K562 (cell line): ENCODE results near the gene GPR25.

ENCODE experiments used
- ADNP ChIP-seq: fragments of 200-800 bp; sonication (Bioruptor generic); IDR thresholded peaks from 2 replicates; pipeline ENCODE4 v1.6.1; 2016; ENCODE audit warnings: missing genetic modification characterization, missing compliant biosample characterization
- BDP1 ChIP-seq: IDR thresholded peaks from 3 replicates; pipeline ENCODE4 v1.6.1; 2011; ENCODE audit not compliant: insufficient read length, insufficient read depth
- CHD2 ChIP-seq: IDR thresholded peaks from 2 replicates; pipeline ENCODE4 v1.6.1; 2011; ENCODE audit warnings: low read depth, low read length
- DACH1 ChIP-seq: fragments of 450-650 bp; IDR thresholded peaks from 2 replicates; pipeline ENCODE4 v1.6.1; 2018; ENCODE audit not compliant: partially characterized antibody
- FOSL1 ChIP-seq: fragments of 200-800 bp; sonication (Bioruptor generic); conservative IDR thresholded peaks from 2 replicates; pipeline ENCODE4 v1.6.1; 2016; ENCODE audit warnings: missing genetic modification characterization, missing compliant biosample characterization
- HDAC6 ChIP-seq: IDR thresholded peaks from 2 replicates; pipeline ENCODE4 v1.6.1; 2012; ENCODE audit warnings: low read depth, mild to moderate bottlenecking, control low read depth, inconsistent platforms, low read length, moderate library complexity
- NFYB ChIP-seq: IDR thresholded peaks from 2 replicates; pipeline ENCODE4 v1.6.1; 2011; ENCODE audit warnings: mild to moderate bottlenecking, moderate library complexity; ENCODE audit not compliant: insufficient read length; ENCODE audit errors: extremely low read depth
- POLR2AphosphoS5 ChIP-seq: IDR thresholded peaks from 2 replicates; pipeline ENCODE4 v1.6.1; 2011; ENCODE audit warnings: mild to moderate bottlenecking, low read depth, low read length, moderate library complexity; ENCODE audit not compliant: control insufficient read depth, insufficient read depth
- SMC3 ChIP-seq: conservative IDR thresholded peaks from 2 replicates; pipeline ENCODE4 v1.6.1; 2011; ENCODE audit warnings: low read depth, low read length, improper control_type of control experiment; ENCODE audit not compliant: insufficient read depth
- ZNF224 ChIP-seq: sonication (generic); formaldehyde crosslinking; IDR thresholded peaks from 2 replicates; pipeline ENCODE4 v1.8.0; 2022; ENCODE audit warnings: mild to moderate bottlenecking, missing genetic modification reagents
- ZNF431 ChIP-seq: sonication (generic); formaldehyde crosslinking; IDR thresholded peaks from 2 replicates; pipeline ENCODE4 v1.8.0; 2022; ENCODE audit warnings: mild to moderate bottlenecking, missing genetic modification reagents
- TF ChIP-seq, protein P1 (sequence below): fragments of 250-450 bp; sonication (Bioruptor Pico); IDR thresholded peaks from 2 replicates; pipeline ENCODE4 v1.4.0; 2020; ENCODE audit warnings: mild to moderate bottlenecking
- TF ChIP-seq, protein P2 (sequence below), 3 experiments: IDR thresholded peaks in 2 of 3; conservative IDR thresholded peaks in 1 of 3; 2 replicates each; pipeline ENCODE4 v1.5.1; 2011 to 2012; ENCODE audit warnings: low read length in 3 of 3, mild to moderate bottlenecking in 3 of 3, control low read depth in 2 of 3, improper control_type of control experiment in 1 of 3, inconsistent platforms in 1 of 3, low read depth in 1 of 3, mixed read lengths in 1 of 3, moderate library complexity in 1 of 3; ENCODE audit not compliant: insufficient read depth in 2 of 3

DNA sequence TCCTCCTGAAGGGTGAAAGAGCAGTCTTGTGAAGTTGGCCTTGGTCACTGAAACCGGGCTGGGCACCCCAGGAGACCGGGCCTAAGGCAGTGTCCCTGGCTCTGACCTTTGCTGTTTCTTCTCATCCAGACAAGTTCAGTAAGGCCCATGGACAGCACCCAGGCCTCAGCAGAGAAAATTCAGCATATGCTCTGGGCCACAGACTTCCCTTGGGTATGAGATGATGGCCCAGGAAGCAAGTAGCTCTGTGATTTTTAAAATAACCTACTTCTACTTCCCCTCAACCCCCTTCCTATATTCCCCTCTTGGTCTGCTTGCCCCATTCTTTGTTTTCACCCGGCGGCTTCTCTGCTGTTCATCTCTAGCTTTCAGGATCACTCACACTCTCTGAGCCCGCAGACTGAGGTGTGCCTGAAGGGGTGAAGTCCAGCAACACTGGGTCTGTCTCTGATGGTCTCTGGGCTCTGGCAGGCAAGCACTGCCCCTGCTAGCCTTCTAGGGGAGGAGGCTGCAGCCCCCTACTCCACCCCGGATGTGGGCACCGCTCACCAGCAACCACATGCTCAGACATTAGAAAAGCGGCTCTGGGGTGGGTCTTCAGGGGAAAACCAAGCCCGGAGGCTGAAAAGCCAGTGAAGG, 2.9 kb upstream of the GPR25 start:
- TF ChIP-seq FOSL1 (tag) (no peak), NFYB (no peak), BDP1 (no peak), ADNP (tag) (no peak), SMC3 (no peak), ZNF224 (CRISPR knock-in tag) (no peak), POLR2AphosphoS5 (no peak), DACH1 (no peak), CHD2 (no peak), HDAC6 (no peak), ZNF431 (CRISPR knock-in tag) (no peak)
- TF ChIP-seq, protein P1, sequence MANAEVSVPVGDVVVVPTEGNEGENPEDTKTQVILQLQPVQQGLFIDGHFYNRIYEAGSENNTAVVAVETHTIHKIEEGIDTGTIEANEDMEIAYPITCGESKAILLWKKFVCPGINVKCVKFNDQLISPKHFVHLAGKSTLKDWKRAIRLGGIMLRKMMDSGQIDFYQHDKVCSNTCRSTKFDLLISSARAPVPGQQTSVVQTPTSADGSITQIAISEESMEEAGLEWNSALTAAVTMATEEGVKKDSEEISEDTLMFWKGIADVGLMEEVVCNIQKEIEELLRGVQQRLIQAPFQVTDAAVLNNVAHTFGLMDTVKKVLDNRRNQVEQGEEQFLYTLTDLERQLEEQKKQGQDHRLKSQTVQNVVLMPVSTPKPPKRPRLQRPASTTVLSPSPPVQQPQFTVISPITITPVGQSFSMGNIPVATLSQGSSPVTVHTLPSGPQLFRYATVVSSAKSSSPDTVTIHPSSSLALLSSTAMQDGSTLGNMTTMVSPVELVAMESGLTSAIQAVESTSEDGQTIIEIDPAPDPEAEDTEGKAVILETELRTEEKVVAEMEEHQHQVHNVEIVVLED (CRISPR knock-in tag) = no peak
- TF ChIP-seq, protein P2, sequence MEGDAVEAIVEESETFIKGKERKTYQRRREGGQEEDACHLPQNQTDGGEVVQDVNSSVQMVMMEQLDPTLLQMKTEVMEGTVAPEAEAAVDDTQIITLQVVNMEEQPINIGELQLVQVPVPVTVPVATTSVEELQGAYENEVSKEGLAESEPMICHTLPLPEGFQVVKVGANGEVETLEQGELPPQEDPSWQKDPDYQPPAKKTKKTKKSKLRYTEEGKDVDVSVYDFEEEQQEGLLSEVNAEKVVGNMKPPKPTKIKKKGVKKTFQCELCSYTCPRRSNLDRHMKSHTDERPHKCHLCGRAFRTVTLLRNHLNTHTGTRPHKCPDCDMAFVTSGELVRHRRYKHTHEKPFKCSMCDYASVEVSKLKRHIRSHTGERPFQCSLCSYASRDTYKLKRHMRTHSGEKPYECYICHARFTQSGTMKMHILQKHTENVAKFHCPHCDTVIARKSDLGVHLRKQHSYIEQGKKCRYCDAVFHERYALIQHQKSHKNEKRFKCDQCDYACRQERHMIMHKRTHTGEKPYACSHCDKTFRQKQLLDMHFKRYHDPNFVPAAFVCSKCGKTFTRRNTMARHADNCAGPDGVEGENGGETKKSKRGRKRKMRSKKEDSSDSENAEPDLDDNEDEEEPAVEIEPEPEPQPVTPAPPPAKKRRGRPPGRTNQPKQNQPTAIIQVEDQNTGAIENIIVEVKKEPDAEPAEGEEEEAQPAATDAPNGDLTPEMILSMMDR (IDR thresholded peaks at IDR 0.05 in 2 of 3, conservative IDR thresholded peaks at IDR 0.05 in 1 of 3; ENCODE audit: insufficient read depth in 2 of 3, low read depth in 1 of 3, low read length in 3 of 3) = no peak
